HG03575 (cell line): Measurements from ENCODE around the gene MND1.
"Not testable (repeated sequence)": the region's sequence is repeated elsewhere in the genome, so short reads cannot be mapped to it uniquely, and the experiment has no call there.

Source experiments
- ATAC-seq: cut with Tn5 transposase; IDR thresholded peaks from one replicate; pipeline ENCODE4 v1.9.1; 2021; ENCODE audit not compliant: unreplicated experiment, insufficient number of reproducible peaks, low FRiP score; ENCODE audit errors: extremely low read depth

The MND1 gene

DNA sequence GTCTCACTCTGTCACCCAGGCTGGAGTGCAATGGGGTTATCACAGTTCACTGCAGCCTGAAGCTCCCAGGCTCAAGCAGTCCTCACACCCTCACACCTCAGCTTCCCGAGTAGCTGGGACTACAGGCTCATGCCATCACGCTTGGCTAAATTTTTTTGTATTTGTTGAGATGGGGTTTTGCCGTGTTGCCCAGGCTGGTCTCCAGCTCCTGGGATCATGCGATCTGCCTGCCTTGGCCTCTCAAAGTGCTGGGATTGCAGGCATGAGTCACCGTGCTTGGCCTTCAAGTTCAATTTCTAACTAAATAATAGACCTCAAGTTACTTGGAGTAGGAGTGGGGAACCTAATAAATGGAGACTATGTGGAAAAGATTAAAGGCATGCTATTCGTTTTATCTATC, 48.9 kb downstream of the MND1 start:
- ATAC-seq: no peak

DNA sequence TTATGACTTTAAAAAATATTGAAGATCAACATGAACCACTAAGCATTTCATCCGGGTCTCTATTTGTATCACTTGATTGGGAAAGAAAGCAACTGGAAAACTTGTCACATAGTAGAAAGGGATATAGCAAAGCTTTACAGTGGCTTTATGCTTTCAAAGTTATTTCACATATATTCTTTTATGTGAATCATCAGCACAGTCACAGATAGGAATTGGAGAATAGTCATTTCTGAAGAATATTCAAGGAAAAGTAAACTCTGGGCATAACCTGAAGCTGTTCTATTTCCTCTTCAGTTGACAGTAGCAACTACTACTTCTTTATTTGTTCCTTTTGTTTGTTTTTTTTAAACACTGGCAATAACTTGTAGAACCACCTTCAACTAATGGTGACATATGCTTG, 50.5 kb downstream of the MND1 start:
- no peak for ATAC-seq

DNA sequence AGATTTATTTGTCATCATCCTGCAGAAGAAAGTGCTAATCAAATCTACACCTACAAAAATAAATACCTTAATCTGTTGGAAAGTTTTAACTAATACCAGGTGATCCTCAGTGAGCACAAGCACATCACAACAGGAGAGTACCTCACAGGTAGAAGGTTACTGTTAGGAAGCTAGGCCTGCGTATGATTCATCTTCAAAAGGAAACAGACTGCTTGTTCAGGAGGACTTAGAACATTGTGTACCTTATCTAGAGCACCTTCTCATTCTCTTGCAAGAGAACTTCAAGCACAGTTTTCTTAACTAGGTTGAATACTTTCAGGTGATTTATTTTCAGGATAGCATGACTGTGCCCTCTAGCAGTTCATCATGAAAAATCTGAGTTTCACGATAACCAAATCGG, 54.2 kb downstream of the MND1 start:
- no peak for ATAC-seq

DNA sequence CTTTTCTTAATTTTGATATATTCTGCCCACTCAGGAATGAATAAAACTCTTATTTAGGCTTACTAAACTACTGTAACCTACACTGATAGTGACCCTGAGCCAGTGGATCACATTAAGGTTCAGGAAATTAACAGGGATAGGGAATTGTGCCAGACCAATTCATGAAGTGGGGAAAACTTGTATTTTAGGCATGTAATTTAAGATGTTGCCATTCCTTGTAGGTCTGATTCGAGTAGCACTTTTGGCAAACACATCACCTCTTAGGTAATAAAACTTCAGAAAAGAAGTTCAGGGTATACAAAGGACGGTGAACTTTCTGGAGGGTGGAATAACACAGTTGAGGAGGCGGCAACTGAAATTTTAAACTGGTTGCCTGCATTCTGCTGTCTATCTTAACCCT, 54.9 kb downstream of the MND1 start:
- no peak for ATAC-seq

DNA sequence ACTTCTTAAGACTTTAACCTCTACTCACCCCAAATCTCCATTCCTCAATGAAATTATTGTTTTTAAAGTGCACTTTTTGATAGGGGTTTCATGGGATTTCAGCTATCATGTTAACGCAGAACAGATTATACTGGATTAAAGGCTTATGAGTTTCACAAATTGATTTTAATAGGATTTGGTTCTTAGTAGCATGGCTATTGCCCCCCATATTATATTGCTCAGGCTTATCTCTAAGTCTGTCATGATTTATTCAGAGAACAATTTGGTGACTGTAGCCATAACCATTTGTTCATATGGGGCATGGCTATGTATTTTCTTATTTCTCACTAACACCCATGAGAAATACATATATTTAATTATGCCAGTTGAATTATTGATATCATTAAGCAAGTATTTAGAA, 57.0 kb downstream of the MND1 start:
- ATAC-seq: no peak

DNA sequence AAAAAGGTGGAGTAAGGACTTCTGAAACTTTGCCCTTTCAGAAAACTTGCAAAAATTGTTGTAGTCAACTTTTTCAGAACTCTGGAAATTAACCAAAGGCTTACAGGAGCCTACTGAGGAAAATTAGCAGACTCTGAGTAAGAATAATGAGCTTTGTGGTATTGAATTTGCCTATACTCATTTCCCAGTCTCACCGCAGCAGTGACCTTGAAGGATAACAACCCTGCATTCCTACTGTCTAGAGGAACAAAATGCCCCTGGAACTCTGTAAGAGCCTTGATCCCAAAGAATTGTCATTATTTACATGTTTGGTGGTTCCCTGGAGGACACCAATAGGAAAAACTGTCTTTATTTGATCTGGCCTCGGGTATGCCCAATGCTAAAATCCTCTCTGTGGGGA, 57.9 kb downstream of the MND1 start:
- no peak for ATAC-seq

DNA sequence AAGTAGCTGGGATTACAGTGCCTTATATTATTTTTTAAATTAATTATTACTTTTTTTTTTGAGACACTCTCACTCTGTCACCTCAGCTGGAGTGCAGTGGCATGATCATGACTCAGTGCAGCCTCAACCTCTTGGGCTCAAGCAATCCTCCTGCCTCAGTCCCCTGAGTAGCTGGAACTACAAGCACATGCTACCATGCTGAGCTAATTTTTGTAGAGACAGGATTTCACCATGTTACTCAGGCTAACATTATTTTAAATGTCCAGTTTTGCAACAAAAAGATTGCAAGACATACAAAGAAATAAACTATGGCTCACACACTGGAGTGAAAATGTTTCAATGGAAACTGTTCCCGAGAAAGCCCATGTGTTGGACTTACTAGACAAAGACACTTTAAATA, 59.2 kb downstream of the MND1 start:
- no peak for ATAC-seq

DNA sequence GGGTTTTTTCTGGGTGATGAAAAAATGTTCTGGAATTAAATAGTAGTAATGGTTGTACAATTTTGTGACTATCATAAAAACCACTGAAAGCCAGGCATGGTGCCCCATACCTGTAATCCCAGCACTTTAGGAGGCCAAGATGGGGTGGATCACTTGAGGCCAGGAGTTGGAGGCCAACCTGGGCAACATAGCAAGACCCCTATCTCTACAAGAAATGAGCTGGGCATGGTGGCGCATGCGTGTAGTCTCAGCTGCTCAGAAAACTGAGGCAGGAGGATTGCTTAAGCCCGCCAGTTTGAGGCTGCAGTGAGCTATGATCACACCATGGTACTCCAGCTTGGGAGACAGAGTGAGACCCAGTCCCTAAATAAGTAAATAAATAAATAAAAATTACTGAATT, 63.4 kb downstream of the MND1 start:
- ATAC-seq: no peak

DNA sequence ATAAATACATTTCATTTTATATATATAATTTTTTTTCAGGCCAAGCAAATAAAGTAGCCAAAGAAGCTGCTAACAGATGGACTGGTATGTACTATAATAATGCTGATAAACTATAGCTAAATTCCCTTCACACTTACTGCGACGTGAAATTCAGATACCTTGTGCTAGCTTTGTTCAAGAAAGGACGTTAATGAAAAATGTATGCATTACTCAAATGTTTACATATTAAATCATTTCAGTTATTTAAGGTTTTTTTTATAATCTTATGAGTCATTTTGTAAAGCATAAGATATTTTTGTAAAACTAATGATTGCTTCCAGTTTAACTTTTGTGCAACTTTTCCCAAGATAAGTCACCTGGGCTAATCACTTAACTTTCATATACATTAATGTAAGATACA, 64.4 kb downstream of the MND1 start:
- no peak for ATAC-seq

DNA sequence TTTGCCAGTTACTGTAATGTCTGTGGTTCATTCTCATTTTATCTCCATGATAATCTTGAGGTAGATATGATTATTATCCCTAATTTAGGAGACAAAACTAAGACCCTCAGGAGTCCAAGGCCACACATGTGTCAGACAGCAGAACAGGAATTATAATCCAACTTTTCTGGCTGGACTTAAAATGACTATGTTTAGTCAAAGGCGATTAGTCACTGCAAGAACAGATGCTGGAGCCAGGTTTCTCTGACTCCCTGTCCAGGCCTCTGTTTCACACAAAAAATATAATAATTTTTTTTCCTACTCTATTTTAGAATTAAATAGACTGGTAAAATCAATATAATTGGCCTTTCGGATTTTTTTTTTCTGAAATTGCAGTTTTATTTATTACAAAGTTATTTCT, 64.9 kb downstream of the MND1 start:
- ATAC-seq: no peak

DNA sequence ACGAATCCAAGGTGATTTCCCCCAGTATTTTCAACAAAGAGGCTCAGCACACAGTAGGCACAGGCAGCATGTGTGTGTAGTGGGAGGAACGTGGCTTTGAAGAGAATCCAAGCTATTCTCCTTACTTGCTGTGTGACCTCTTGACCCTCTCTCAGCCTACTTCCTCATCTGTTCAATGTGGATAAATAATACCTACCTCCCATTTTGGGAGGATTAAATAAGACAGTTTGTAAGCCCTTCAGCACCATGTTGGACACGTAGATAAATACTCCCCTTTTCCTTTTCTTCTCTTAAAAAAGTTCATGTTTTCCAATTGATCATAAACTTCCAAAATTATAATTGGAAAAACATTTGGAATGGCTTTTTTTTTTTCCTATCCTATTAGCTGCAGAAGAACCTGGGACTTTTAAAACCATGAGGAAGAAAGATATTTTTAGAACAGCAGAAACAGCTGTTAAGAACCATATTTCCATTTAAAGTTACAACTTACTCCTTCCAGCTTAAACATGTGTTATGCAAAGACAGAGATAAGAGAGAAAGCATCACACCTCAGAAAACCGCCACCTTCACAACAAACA, 65.5 kb downstream of the MND1 start:
- ATAC-seq: no peak

DNA sequence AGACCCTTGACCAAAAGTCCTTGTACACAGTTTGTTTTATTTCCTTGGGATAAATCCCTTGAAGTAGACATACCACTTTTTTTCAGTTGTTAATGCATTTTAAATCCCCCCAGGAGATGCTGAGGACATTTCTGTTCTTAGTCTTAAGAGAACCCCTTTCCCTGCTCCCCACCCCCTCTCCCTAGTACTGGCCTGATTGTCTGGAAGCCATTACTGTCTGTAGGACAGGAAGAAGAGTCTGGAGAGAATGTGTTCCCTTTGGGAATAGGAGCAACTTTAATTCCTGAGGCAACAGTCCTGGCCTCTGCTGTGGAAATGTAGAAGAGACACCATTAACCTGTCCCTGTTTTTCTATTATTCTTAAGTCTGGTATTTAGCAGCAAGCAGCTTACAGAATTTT, 69.4 kb downstream of the MND1 start:
- ATAC-seq: no peak

DNA sequence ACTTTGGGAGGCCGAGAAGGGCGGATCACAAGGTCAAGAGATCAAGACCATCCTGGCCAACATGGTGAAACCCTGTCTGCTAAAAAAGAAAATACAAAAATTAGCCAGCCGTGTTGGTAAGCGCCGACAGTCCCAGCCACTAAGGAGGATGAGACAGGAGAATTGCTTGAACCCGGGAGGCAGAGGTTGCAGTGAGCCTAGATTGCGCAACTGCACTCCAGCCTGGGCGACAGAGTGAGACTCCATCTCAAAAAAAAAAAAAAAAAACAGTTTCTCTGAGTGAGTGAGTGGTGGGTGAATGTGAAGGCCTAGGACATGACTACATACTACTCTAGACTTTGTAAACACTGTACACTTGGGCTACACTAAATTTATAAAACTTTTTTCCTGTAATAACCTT, 72.0 kb downstream of the MND1 start:
- not testable (repeated sequence) for ATAC-seq

DNA sequence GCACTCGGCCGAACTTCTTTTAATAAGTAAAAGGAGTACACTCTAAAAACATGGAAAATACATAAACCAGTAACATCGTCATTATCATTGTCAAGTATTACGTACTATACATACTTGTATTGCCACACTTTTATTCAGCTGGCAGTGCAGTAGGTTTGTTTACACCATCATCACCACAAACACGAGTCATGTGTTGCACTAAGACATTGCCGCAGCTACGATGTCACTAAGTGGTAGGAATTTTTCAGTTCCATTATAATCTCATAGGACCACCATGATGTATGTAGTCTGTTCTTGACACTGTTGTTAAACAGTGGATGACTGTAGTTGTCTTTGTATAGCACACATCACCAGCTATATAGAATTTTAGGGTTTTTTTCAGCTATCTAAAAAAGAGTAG, 73.6 kb downstream of the MND1 start:
- no peak for ATAC-seq

DNA sequence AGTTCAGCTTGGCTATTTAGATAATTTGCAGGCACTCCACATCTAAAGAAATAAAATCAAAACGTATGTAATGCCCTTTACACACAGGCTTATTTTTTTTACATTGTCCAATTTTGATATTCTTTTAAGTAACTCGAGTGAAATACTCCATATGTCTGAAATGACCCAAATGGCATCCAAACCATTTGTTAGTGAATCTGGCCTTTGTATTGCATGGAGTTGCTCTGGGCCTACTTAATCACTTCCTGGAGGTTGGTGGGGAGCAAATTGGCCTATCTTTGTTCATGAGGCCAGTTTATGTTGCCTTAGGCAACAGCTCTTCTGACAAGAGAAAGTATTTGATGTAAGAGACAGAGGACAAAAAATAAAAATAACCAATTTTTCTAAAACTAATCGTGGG, 74.1 kb downstream of the MND1 start:
- ATAC-seq: no peak

DNA sequence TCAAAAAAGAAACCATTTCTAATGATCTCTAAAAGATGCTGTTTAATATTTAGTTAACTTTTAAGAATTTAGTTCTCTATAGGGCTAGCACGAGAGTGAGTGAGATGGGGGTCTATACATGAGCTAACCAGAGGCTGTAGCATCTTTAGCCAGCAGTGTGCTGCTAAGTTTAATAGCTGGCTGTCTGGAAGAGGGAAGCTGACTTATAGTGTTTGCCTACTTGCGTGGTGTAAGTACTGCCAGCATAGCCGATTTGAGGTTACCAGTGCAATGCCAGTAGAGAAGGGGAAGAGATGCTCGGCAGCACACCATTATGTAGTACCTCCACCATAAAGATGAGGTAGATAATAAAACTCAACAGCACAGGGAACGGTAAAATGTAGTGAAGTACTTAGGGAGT, 74.5 kb downstream of the MND1 start:
- no peak for ATAC-seq

DNA sequence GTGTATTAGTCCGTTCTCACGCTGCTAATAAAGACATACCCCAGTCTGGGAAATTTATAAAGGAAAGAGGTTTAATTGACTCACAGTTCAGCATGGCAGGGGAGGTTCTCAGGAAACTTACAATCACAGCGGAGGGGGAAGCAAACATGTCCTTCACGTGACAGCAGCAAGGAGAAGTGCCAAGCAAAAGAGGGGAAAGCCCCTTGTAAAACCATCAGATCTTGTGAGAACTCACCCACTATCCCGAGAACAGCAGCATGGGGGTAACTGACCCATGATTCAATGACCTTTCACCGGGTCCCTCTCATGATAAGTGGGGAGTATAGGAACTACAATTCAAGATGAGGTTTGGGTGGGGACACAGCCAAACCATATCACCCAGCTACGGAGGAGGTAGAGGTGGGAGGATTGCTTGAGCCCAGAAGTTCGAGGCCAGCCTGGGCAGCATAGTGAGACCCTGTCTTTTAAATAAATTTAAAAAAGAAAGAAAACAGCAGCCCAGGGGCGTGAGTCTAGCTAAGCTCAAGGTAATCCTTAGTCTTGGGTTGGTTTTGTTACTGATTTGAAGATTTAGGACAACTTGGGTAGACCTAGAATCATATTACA, 75.3 kb downstream of the MND1 start:
- no peak for ATAC-seq

DNA sequence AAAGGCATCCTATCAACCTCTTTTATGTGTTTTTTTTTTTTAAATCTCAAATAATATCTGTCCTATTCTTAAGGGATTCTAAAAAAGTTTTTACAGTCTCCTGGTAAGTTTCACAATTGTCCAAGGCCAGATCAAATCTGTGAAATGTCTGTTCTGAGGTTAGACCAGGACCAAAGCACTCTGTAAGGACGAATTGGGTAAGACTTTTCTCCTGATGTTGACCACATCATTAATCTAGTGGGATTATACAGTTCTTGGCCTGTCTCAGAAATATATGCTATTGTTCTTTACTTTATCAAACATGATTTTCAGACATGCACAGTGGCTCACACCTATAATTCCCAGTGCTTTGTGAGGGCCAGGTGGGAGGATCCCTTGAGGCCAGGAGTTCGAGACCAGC, 75.9 kb downstream of the MND1 start:
- ATAC-seq: no peak

DNA sequence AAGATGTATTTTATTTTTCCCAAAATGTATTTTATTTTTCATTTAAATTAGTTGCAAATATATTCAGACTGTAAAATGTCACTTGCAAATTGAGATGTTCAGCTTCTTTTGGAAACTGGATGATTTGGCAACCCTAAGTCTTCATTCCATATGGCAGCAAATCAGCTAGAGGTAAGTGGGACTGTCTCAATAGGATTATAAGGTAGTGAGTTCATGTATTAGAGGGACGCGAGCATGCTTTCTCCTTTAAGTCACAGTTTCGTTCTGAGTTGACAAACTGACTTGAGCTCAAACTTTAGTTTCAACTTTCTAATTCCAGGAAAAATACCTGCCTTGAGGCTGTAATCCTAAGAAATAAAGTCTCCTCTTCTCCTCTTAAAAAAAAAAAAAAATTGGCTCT, 77.5 kb downstream of the MND1 start:
- no peak for ATAC-seq

DNA sequence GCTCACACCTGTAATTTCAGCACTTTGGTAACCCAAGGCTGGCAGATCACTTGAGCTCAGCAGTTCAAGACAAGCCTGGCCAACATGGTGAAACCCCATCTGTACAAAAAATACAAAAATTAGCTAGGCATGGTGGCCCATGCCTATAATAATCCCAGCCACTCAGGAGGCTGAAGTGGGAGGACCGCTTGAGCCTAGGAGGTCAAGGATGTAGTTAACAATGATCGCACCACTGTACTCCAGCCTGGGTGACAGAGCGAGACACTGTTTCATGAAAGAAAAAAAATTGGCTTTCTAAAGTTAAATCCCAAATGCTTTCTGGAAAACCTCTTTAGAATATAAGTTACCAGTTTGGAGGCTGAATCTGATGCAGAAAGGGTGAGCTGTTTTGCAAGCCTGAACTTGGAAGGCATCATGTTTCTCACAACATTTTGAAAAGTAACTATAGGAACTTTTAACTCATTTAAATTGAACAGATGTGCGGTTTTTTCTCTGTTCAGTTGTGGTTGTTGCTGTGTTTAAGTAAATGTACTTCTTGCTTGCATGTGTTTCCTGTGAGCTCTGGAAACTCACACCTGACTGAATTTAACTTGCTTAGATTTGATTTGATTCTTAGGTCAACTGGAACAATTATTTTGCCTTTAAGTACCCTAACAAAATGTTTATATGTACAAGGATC, 81.9 kb downstream of the MND1 start:
- ATAC-seq: peak; percentile 65
